NT2/D1 (cell line): ENCODE results near the gene LYST.

Experiments
- DNase-seq: peaks from one replicate; pipeline ENCODE4 v3.0.0-alpha.2; 2011; ENCODE audit warnings: low read depth, low spot score
- H3K27me3 ChIP-seq: 2 replicates; pipeline ENCODE4 v1.6.0; 2011; ENCODE audit warnings: mild to moderate bottlenecking; ENCODE audit not compliant: insufficient read length, insufficient read depth
- H3K36me3 ChIP-seq: 2 replicates; pipeline ENCODE4 v1.6.1; 2011; ENCODE audit warnings: mild to moderate bottlenecking, low read length, mixed read lengths; ENCODE audit not compliant: insufficient read depth, insufficient read length
- H3K4me1 ChIP-seq: 2 replicates; pipeline ENCODE4 v1.5.1; 2011; ENCODE audit not compliant: insufficient read depth, insufficient read length
- H3K4me3 ChIP-seq: 2 replicates; pipeline ENCODE4 v1.5.1; 2011; ENCODE audit warnings: low read depth; ENCODE audit not compliant: insufficient read length
- H3K9ac ChIP-seq: 2 replicates; pipeline ENCODE4 v1.6.0; 2011; ENCODE audit warnings: low read depth; ENCODE audit not compliant: insufficient read length
- H3K9me3 ChIP-seq: 2 replicates; pipeline ENCODE4 v1.5.1; 2011; ENCODE audit warnings: mild to moderate bottlenecking, low read length; ENCODE audit not compliant: insufficient read depth
- SUZ12 ChIP-seq: IDR thresholded peaks from 2 replicates; pipeline ENCODE4 v1.6.1; 2011; ENCODE audit not compliant: insufficient read length, insufficient read depth; ENCODE audit errors: extremely low read depth
- YY1 ChIP-seq: IDR thresholded peaks from 2 replicates; pipeline ENCODE4 v1.6.1; 2011; ENCODE audit not compliant: insufficient read length, insufficient read depth
- ZNF274 ChIP-seq: IDR thresholded peaks from 2 replicates; pipeline ENCODE4 v1.6.1; 2011; ENCODE audit warnings: mild to moderate bottlenecking, low read depth, low read length

The LYST gene

GRCh38 chr1:235703506-235703905, 163.2 kb downstream of the LYST start:
- no peaks in the 10 kb centered on the region for H3K27me3 ChIP-seq
- no peak for TF ChIP-seq YY1
- no peak for TF ChIP-seq ZNF274
- TF ChIP-seq SUZ12 = no peak

GRCh38 chr1:235702412-235702811, 164.3 kb downstream of the LYST start:
- DNase-seq = no peak
- TF ChIP-seq ZNF274 = no peak
- Histone ChIP-seq H3K27me3 (no peaks in the 10 kb centered on the region), H3K36me3 (no peaks in the 10 kb centered on the region), H3K9ac (no peak overlapping the region), H3K9me3 (no peaks in the 10 kb centered on the region), H3K4me3 (no peak overlapping the region), H3K4me1 (no peaks in the 10 kb centered on the region)

More at GRCh38 chr1:235703506-235703905, 163.2 kb downstream of the LYST start:
- DNase-seq = no peak
- no peaks in the 10 kb centered on the region for H3K36me3 ChIP-seq
- no peaks in the 10 kb centered on the region for H3K4me1 ChIP-seq
- H3K4me3 ChIP-seq = no peak overlapping the region
- no peaks in the 10 kb centered on the region for H3K9me3 ChIP-seq
- no peak overlapping the region for H3K9ac ChIP-seq

GRCh38 chr1:235697508-235697907, 169.2 kb downstream of the LYST start:
- Histone ChIP-seq H3K27me3 (no peaks in the 10 kb centered on the region), H3K36me3 (no peaks in the 10 kb centered on the region), H3K4me3 (no peak overlapping the region), H3K4me1 (no peaks in the 10 kb centered on the region), H3K9ac (no peak overlapping the region), H3K9me3 (no peaks in the 10 kb centered on the region)
- DNase-seq = no peak
- TF ChIP-seq YY1 (no peak), SUZ12 (no peak), ZNF274 (no peak)

- H3K4me3 ChIP-seq = no peak overlapping the region
- H3K9ac ChIP-seq = no peak overlapping the region
- no peaks in the 10 kb centered on the region for H3K4me1 ChIP-seq
- TF ChIP-seq SUZ12 = no peak
- no peak for TF ChIP-seq YY1
- H3K27me3 ChIP-seq = no peaks in the 10 kb centered on the region
- H3K36me3 ChIP-seq = no peaks in the 10 kb centered on the region
- H3K9me3 ChIP-seq = no peaks in the 10 kb centered on the region
- DNase-seq = no peak
Observed at GRCh38 chr1:235689356-235689755, 177.3 kb downstream of the LYST start.

- no peaks in the 10 kb centered on the region for H3K36me3 ChIP-seq
- H3K4me1 ChIP-seq = no peaks in the 10 kb centered on the region
- TF ChIP-seq YY1 (no peak), SUZ12 (no peak), ZNF274 (no peak)
- H3K4me3 ChIP-seq = no peak overlapping the region
- no peaks in the 10 kb centered on the region for H3K9me3 ChIP-seq
- DNase-seq = no peak
- H3K9ac ChIP-seq = no peak overlapping the region
- H3K27me3 ChIP-seq = no peaks in the 10 kb centered on the region
Observed at GRCh38 chr1:235688096-235688495, 178.6 kb downstream of the LYST start.

GRCh38 chr1:235683653-235684052, 183.1 kb downstream of the LYST start:
- TF ChIP-seq YY1 = no peak
- TF ChIP-seq ZNF274 = no peak
- no peak for TF ChIP-seq SUZ12
- DNase-seq = no peak
- H3K9me3 ChIP-seq = no peaks in the 10 kb centered on the region
- no peak overlapping the region for H3K9ac ChIP-seq
- H3K4me3 ChIP-seq = no peak overlapping the region
- H3K4me1 ChIP-seq = no peaks in the 10 kb centered on the region
- no peaks in the 10 kb centered on the region for H3K27me3 ChIP-seq
- H3K36me3 ChIP-seq = no peaks in the 10 kb centered on the region

GRCh38 chr1:235682216-235682615, 184.5 kb downstream of the LYST start:
- H3K4me1 ChIP-seq = no peaks in the 10 kb centered on the region
- no peak overlapping the region for H3K9ac ChIP-seq
- no peaks in the 10 kb centered on the region for H3K36me3 ChIP-seq
- TF ChIP-seq SUZ12 (no peak), ZNF274 (no peak)
- H3K4me3 ChIP-seq = no peak overlapping the region
- H3K27me3 ChIP-seq = no peaks in the 10 kb centered on the region
- DNase-seq = no peak
- H3K9me3 ChIP-seq = no peaks in the 10 kb centered on the region

- Histone ChIP-seq H3K27me3 (no peaks in the 10 kb centered on the region), H3K4me1 (no peaks in the 10 kb centered on the region), H3K4me3 (no peak overlapping the region), H3K9ac (no peak overlapping the region), H3K9me3 (peaks cover 19% of the 10 kb centered on the region), H3K36me3 (no peaks in the 10 kb centered on the region)
- TF ChIP-seq YY1 (no peak), SUZ12 (no peak), ZNF274 (no peak)
- no peak for DNase-seq
Observed at GRCh38 chr1:235679644-235680043, 187.1 kb downstream of the LYST start.
